Medulla oblongata (tissue), 1 donor: ENCODE results near the gene RCAN2.
A peak's percentile ranks its signal among the peaks of the same experiment; 100 is the strongest.
"Not testable (repeated sequence)": the region's sequence is repeated elsewhere in the genome, so short reads cannot be mapped to it uniquely, and the experiment has no call there.

Experiments
- DNase-seq: peaks from one replicate; pipeline ENCODE4 v3.0.0-alpha.2; 2015; ENCODE audit errors: extremely low spot score

RCAN2 gene

GRCh38 chr6:46338131-46338530, 153.1 kb downstream of the RCAN2 start:
- no peak for DNase-seq

GRCh38 chr6:46334442-46334841, 156.8 kb downstream of the RCAN2 start:
- DNase-seq: no peak

GRCh38 chr6:46333481-46333880, 157.8 kb downstream of the RCAN2 start:
- no peak for DNase-seq

- DNase-seq: not testable (repeated sequence)
Measured at GRCh38 chr6:46332448-46332847, 158.8 kb downstream of the RCAN2 start.

GRCh38 chr6:46331461-46331860, 159.8 kb downstream of the RCAN2 start:
- no peak for DNase-seq

- no peak for DNase-seq
Measured at GRCh38 chr6:46329568-46329967, 161.7 kb downstream of the RCAN2 start.

GRCh38 chr6:46327779-46328178, 163.5 kb downstream of the RCAN2 start:
- no peak for DNase-seq

GRCh38 chr6:46325561-46326530, 165.4 kb downstream of the RCAN2 start:
- DNase-seq: peak; percentile 70

- DNase-seq: peak; percentile 14
Measured at GRCh38 chr6:46324706-46325105, 166.5 kb downstream of the RCAN2 start.

- DNase-seq: peak; percentile 23
Measured at GRCh38 chr6:46323966-46324622, 167.2 kb downstream of the RCAN2 start.

GRCh38 chr6:46323312-46323965, 167.8 kb downstream of the RCAN2 start:
- DNase-seq: no peak

GRCh38 chr6:46320505-46320904, 170.7 kb downstream of the RCAN2 start:
- no peak for DNase-seq

GRCh38 chr6:46315589-46315988, 175.7 kb downstream of the RCAN2 start:
- DNase-seq: no peak

- no peak for DNase-seq
Measured at GRCh38 chr6:46312654-46313053, 178.6 kb downstream of the RCAN2 start.

GRCh38 chr6:46310196-46310595, 181.1 kb downstream of the RCAN2 start:
- no peak for DNase-seq

- DNase-seq: no peak
Measured at GRCh38 chr6:46306431-46306830, 184.8 kb downstream of the RCAN2 start.

- DNase-seq: no peak
Measured at GRCh38 chr6:46305833-46306232, 185.4 kb downstream of the RCAN2 start.

GRCh38 chr6:46305236-46305635, 186.0 kb downstream of the RCAN2 start:
- no peak for DNase-seq

- DNase-seq: no peak
Measured at GRCh38 chr6:46302816-46303215, 188.4 kb downstream of the RCAN2 start.

- DNase-seq: no peak
Measured at GRCh38 chr6:46302176-46302575, 189.1 kb downstream of the RCAN2 start.

- DNase-seq: no peak
Measured at GRCh38 chr6:46299253-46299652, 192.0 kb downstream of the RCAN2 start.

GRCh38 chr6:46296586-46296985, 194.7 kb downstream of the RCAN2 start:
- no peak for DNase-seq
